Measurements from ENCODE around the gene GRM7. TPM values are rescaled to one million over a fixed set of nuclear protein-coding genes. Genes with fewer than 3 reads are reported as not detected.

The GRM7 gene
- total and polyA plus RNA-seq, 2 experiments from 2014 or later: 0.40 TPM; not detected in 1

- H3K9me3 Mint-ChIP-seq: 0 out of 3 replicates have a peak, but pooled peaks cover 6% of the 10 kb centered on the region
- Histone ChIP-seq H3K79me2 (replicated peaks; ENCODE audit: insufficient read depth) (no peaks in the 10 kb centered on the region), H3K36me3 (ENCODE audit: insufficient read depth) (no peaks in the 10 kb centered on the region), H3K27me3 (ENCODE audit: insufficient read depth) (no peaks in the 10 kb centered on the region), H4K20me1 (replicated peaks; ENCODE audit: insufficient read depth) (no peaks in the 10 kb centered on the region), H3K27ac (ENCODE audit: low read depth) (no peak overlapping the region), H3K4me1 (ENCODE audit: insufficient read depth) (no peaks in the 10 kb centered on the region), H2AFZ (no peak overlapping the region), H3K4me2 (no peak overlapping the region), H3F3A (replicated peaks; ENCODE audit: low read depth) (no peaks in the 10 kb centered on the region), H3K9me2 (ENCODE audit: insufficient read depth) (peaks cover 10% of the 10 kb centered on the region), H3K4me3 (no peak overlapping the region)
- TF ChIP-seq NANOG (IDR thresholded peaks at IDR 0.05; ENCODE audit: borderline replicate concordance) (no peak), EZH2 (IDR thresholded peaks at IDR 0.05; ENCODE audit: low read depth, unreplicated experiment) (no peak), POLR2AphosphoS5 (IDR thresholded peaks at IDR 0.05; ENCODE audit: low read depth) (no peak), CREB1 (CRISPR knock-in tag; IDR thresholded peaks at IDR 0.05; ENCODE audit: low read depth) (no peak), STAT1 (IDR thresholded peaks at IDR 0.05; ENCODE audit: unreplicated experiment) (no peak), ZNF114 (CRISPR knock-in tag; IDR thresholded peaks at IDR 0.05) (no peak)
- TF ChIP-seq, protein P1, sequence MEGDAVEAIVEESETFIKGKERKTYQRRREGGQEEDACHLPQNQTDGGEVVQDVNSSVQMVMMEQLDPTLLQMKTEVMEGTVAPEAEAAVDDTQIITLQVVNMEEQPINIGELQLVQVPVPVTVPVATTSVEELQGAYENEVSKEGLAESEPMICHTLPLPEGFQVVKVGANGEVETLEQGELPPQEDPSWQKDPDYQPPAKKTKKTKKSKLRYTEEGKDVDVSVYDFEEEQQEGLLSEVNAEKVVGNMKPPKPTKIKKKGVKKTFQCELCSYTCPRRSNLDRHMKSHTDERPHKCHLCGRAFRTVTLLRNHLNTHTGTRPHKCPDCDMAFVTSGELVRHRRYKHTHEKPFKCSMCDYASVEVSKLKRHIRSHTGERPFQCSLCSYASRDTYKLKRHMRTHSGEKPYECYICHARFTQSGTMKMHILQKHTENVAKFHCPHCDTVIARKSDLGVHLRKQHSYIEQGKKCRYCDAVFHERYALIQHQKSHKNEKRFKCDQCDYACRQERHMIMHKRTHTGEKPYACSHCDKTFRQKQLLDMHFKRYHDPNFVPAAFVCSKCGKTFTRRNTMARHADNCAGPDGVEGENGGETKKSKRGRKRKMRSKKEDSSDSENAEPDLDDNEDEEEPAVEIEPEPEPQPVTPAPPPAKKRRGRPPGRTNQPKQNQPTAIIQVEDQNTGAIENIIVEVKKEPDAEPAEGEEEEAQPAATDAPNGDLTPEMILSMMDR (conservative IDR thresholded peaks at IDR 0.05; ENCODE audit: low read depth in 2 of 2): no peak
- H3K27me3 Mint-ChIP-seq (ENCODE audit: insufficient read depth, low read depth, poor library complexity): no peaks in the 10 kb centered on the region
- ATAC-seq (no peak), DNase-seq (ENCODE audit: low spot score) (no peak)
- H3K4me1 Mint-ChIP-seq: no peaks in the 10 kb centered on the region
- no peak overlapping the region for H3K27ac Mint-ChIP-seq
- H3K4me3 Mint-ChIP-seq: no peak overlapping the region
- H3K36me3 Mint-ChIP-seq (ENCODE audit: low read depth): peaks cover 2% of the 10 kb centered on the region; the same call in 2 of the 3 replicates
Observed at GRCh38 chr3:7518456-7518855, 657.5 kb downstream of the GRM7 start.

GRCh38 chr3:7520059-7520458, 659.1 kb downstream of the GRM7 start:
- DNase-seq (ENCODE audit: low spot score): no peak
- H3K27ac Mint-ChIP-seq: no peak overlapping the region
- H3F3A ChIP-seq (replicated peaks; ENCODE audit: low read depth): no peaks in the 10 kb centered on the region
- no peaks in the 10 kb centered on the region for H3K27me3 Mint-ChIP-seq (ENCODE audit: insufficient read depth, low read depth, poor library complexity)
- no peaks in the 10 kb centered on the region for H3K36me3 ChIP-seq (ENCODE audit: insufficient read depth)
- H3K27ac ChIP-seq (ENCODE audit: low read depth): no peak overlapping the region
- H3K4me2 ChIP-seq: no peak overlapping the region
- no peak overlapping the region for H2AFZ ChIP-seq
- H3K4me1 Mint-ChIP-seq: no peaks in the 10 kb centered on the region
- H4K20me1 ChIP-seq (replicated peaks; ENCODE audit: insufficient read depth): no peaks in the 10 kb centered on the region
- no peaks in the 10 kb centered on the region for H3K4me1 ChIP-seq (ENCODE audit: insufficient read depth)
- no peak overlapping the region for H3K4me3 ChIP-seq
- no peaks in the 10 kb centered on the region for H3K79me2 ChIP-seq (replicated peaks; ENCODE audit: insufficient read depth)
- H3K27me3 ChIP-seq (ENCODE audit: insufficient read depth): no peaks in the 10 kb centered on the region
- peaks cover 4% of the 10 kb centered on the region; the same call in 2 of the 3 replicates for H3K36me3 Mint-ChIP-seq (ENCODE audit: low read depth)
- TF ChIP-seq CREB1 (CRISPR knock-in tag; IDR thresholded peaks at IDR 0.05; ENCODE audit: low read depth): no peak
- no peak for TF ChIP-seq EZH2phosphoT487 (IDR thresholded peaks at IDR 0.05; ENCODE audit: unreplicated experiment)
- no peak for TF ChIP-seq ZNF462 (CRISPR knock-in tag; IDR thresholded peaks at IDR 0.05)
- TF ChIP-seq STAT1 (IDR thresholded peaks at IDR 0.05; ENCODE audit: unreplicated experiment): no peak
- TF ChIP-seq, protein P1 (conservative IDR thresholded peaks at IDR 0.05; ENCODE audit: low read depth in 2 of 2): no peak
- no peak for TF ChIP-seq POLR2AphosphoS5 (IDR thresholded peaks at IDR 0.05; ENCODE audit: low read depth)
- no peak for TF ChIP-seq ZNF114 (CRISPR knock-in tag; IDR thresholded peaks at IDR 0.05)
- TF ChIP-seq NANOG (IDR thresholded peaks at IDR 0.05; ENCODE audit: borderline replicate concordance): no peak
- TF ChIP-seq, protein P2, sequence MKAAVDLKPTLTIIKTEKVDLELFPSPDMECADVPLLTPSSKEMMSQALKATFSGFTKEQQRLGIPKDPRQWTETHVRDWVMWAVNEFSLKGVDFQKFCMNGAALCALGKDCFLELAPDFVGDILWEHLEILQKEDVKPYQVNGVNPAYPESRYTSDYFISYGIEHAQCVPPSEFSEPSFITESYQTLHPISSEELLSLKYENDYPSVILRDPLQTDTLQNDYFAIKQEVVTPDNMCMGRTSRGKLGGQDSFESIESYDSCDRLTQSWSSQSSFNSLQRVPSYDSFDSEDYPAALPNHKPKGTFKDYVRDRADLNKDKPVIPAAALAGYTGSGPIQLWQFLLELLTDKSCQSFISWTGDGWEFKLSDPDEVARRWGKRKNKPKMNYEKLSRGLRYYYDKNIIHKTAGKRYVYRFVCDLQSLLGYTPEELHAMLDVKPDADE (IDR thresholded peaks at IDR 0.05): no peak
- H3K9me3 Mint-ChIP-seq: 0 out of 3 replicates have a peak, but pooled peaks cover 10% of the 10 kb centered on the region
- no peak overlapping the region for H3K4me3 Mint-ChIP-seq
- H3K9me2 ChIP-seq (ENCODE audit: insufficient read depth): peaks cover 10% of the 10 kb centered on the region
- ATAC-seq: no peak
